NCI-H1048 (cell line): ENCODE results near the gene NUDT9.
"Not testable (repeated sequence)": the region's sequence is repeated elsewhere in the genome, so short reads cannot be mapped to it uniquely, and the experiment has no call there.

ENCODE experiments used
- DNase-seq: peaks from one replicate; lab custom pipeline; 2025; lab: John Stamatoyannopoulos, UW

NUDT9 gene

GRCh38 chr4:87461281-87461700, 38.9 kb downstream of the NUDT9 start:
- DNase-seq: no peak

DNA sequence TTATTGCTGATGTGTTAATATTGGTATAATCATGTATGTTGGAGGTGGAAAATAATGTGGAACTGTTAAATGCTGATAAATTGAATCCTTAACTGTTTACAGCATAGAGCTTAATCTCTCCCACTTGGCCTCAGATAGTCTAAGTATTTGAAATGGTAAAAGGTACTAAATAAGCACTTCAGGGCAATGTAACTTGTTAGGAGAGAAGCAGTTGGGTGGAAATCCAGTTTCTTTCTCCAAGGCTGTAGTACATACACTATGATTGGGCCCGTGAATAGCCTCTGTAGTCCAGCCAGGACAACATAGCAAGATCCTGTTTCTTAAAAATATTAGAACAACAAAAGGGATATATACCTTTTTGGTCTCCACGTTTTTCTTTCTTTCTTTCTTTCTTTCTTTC, 39.7 kb downstream of the NUDT9 start:
- DNase-seq: no peak

DNA sequence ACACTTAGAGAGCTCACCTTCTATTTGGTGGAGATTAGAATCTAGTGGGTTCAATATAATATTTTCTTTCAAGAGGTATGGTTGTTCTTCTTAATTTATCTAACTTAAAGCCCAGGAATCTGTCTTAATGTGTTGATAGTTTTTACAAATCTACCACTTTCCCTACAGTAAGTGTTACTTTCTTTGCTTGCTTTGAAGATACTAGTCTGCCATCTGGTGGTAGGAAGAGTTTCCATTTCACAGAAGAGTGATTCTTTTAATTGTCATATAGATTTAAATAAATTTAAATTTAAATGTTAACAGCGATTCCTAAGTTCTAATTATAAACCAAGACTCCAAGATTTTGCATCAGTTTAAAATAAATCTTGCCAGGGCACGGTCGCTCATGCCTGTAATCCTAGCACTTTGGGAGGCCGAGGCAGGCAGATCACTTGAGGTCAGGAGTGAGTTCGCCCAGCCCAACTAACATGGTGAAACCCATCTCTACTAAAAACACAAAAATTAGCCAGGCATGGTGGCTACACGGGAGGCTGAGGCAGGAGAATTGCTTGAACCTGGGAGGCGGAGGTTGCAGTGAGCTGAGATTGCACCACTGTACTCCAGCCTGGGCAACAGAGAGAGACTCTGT, 43.5 kb downstream of the NUDT9 start:
- no peak for DNase-seq

GRCh38 chr4:87469390-87469789, 47.0 kb downstream of the NUDT9 start:
- no peak for DNase-seq

- no peak for DNase-seq
These were observed 54.6 kb downstream of the NUDT9 start for GRCh38 chr4:87476934-87477333.

GRCh38 chr4:87478732-87479250, 56.4 kb downstream of the NUDT9 start:
- DNase-seq: no peak

DNA sequence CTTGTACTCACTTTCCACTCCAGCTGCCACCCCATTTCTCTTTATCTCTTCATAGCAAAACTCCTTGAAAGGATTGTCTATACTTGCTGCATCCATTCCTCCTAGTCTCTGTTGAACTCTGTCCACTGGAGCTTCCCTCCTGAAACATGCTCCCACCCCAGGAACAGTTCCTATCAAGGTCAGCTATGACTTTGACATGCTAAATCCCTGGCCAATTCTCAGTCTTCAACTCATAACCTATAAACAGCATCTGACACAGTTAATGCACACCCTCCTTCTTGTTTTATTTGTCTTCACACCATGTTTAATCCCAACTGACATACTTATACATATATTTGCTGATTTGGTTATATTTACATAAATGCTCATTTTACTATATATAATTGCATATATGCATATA, 59.0 kb downstream of the NUDT9 start:
- DNase-seq: no peak

DNA sequence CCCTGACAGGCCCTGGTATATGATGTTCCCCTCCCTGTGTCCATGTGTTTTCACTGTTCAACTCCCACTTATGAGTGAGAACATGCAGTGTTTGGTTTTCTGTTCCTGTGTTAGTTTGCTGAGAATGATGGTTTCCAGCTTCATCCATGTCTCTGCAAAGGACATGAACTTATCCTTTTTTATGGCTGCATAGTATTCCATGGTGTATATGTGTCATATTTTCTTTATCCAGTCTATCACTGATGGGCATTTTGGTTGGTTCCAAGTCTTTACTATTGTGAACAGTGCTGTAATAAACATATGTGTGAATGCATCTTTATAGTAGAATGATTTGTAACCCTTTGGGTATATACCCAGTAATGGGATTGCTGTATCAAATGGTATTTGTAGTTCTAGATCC, 60.9 kb downstream of the NUDT9 start:
- DNase-seq: not testable (repeated sequence)

DNA sequence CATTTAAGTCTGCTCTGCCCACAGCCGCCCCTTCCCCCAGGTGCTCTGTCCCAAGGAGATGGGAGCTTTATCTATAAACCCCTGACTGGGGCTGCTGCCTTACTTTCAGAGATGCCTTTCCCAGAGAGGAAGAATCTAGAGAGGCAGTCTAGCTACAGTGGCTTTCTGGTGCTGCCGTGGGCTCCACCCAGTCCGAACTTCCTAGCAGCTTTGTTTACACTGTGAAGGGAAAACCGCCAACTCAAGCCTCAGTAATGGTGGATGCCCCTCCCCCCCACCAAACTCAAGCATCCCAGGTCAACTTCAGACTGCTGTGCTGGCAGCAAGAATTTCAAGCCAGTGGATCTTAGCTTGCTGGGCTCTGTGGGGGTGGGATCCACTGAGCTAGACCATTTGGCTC, 66.3 kb downstream of the NUDT9 start:
- DNase-seq: not testable (repeated sequence)

DNA sequence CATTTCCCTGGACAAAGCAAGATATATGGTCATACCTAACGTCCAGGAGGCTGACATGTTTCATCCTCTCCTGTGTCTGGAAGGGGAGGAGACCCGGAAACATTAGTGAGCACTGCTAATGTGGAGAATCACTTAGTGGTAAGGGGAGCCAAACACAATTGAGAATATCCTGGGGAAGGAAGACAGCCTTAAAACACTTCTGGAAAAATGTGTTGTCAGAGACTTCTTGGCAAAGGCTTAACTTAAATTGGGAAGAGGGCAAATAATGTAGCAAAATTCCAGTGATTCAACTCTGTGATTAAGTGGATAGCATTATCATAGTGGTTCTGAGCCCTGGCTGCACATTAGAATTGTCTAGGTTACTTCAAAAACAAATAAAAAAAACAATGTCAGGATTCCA, 67.3 kb downstream of the NUDT9 start:
- DNase-seq: no peak

- DNase-seq: no peak
These were observed 68.4 kb downstream of the NUDT9 start for GRCh38 chr4:87490664-87491369.

- DNase-seq: no peak
These were observed 69.1 kb downstream of the NUDT9 start for GRCh38 chr4:87491436-87491835.

DNA sequence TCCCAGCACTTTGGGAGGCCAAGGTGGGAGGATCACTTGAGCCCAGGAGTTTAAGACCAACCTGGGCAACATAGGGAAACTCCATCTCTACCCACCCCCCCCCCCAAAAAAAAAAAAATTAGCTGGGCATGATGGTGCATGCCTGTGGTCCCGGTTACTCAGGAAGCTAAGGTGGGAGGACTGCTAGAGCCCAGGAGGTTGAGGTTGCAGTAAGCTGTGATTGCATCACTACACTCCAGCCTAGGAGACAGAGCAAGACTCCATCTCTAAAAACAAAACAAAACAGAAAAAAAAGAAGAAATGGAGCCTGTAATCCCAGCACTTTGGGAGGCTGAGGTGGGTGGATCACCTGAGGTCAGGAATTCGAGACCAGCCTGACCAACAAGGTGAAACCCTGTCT, 69.5 kb downstream of the NUDT9 start:
- DNase-seq: not testable (repeated sequence)

DNA sequence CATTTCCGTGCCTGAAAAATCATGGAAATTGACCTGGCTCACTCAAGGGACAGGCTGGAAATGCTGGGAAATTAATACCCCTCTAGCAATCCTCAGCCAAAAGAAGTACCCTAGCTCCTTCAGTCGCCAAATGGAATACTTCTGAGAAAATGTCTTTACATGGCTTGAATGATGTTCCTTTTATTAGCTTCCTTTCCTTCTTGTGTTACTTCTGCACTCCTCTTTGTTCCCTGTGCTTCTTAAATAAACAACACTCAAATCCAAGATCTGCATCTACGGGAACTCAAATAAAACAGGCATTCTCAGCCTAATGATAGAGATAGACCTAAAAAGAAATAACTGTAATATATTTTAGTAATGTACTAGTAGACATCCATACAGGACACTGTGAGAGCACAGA, 70.7 kb downstream of the NUDT9 start:
- DNase-seq: no peak

DNA sequence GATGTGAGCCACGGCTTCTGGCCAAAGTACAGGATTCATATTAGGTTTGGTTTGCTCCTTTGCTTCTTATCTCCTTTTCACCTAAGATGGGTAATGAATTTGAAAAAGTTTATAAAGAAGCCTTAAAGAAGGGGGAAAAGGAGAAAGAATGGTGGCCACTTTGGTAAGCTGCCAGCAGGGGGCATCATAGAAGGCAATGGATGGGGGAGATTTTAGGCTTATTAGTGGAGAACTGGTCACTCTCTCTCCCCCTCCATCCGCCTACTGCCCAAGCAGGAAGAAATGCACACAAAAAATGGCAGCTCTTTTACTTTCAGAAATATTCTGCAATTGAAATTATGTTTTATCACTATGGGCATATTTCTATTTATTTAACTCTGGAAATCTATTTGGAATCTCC, 74.8 kb downstream of the NUDT9 start:
- no peak for DNase-seq

DNA sequence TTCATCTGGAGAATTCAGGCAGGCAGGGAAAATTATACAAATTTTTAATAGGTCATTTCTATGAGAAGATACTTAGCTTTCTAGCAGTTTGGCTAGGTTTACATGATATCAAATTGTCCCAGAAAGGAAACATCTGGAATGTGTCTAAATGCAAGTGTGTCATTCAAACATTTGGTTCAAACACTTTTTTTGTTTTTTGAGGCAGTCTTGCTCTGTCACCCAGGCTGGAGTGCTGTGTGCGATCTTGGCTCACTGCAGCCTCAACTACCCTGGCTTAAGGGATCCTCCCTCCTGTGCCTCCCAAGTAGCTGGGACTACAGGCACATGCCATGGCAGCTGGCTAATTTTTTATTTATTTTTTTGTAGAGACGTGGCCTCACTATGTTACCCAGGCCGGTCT, 75.2 kb downstream of the NUDT9 start:
- DNase-seq: no peak

- no peak for DNase-seq
These were observed 76.1 kb downstream of the NUDT9 start for GRCh38 chr4:87498446-87498900.

DNA sequence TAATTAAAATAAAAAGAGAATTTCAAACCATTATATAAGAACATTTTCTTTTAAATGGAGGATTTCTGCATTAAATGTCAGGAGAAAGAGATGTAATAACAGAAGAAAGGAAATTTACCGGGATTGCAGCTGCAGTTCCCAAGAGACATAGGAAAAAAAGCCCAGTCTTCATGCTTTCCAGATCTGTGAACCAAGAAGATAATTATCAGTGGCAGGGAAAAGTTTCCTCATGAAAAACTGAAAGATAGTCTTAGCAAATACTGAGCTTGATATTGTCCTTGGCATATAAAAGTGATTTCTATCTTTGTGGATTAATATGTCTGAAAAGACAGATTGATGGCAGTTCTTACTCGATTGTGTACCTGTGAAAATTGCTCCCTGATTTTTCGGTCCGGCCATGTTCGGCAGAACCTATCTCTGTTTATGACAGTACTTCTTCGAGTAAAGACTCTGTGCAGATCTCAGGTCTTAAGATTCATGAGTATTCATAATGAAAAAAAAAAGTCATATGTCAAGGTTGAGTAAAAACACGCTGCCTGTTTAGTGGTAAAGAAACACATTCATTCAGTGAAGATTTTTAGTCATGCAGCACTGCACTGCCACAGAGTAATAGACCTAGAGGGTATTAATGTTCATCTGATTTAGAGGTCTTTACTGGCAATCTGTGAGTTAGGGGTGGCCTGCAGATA, 77.2 kb downstream of the NUDT9 start:
- DNase-seq: no peak

DNA sequence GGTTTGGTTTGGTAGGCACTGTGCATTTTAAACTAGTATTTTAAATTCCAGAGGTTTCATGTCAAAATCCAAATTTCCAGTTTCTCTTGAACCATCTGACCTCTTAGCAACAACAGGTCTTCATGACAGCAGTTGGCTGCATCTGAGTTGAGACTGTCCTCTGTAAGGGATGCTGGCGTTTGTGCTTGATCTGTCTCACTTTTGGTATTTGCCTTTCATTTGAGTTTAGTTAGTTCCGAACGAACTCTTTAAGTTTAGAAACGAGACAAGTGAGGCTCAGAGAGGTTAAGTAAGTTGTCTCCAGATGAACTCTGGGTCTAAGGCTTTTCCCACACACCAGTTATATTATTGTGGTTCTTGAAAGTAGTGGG, 77.7 kb downstream of the NUDT9 start:
- no peak for DNase-seq

GRCh38 chr4:87502580-87503238, 80.3 kb downstream of the NUDT9 start:
- no peak for DNase-seq

DNA sequence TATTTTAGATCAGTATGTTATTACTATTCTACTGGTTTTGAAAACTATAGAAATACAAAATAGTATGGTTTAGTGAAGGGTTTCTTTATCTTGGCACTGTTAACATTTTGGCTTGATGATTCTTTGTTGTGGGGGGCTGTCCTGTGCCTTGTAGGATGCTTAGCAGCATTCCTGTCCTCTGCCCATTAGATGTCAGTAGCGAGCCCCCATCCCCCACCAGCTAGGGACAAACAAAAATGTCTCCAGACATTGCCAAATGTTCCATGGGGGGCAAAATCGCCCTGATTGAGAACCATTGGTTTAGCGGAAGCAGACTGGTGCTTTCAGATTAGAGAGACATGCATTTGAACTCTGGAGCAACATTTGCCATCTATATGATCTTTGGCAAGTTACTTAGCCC, 83.5 kb downstream of the NUDT9 start:
- no peak for DNase-seq

DNA sequence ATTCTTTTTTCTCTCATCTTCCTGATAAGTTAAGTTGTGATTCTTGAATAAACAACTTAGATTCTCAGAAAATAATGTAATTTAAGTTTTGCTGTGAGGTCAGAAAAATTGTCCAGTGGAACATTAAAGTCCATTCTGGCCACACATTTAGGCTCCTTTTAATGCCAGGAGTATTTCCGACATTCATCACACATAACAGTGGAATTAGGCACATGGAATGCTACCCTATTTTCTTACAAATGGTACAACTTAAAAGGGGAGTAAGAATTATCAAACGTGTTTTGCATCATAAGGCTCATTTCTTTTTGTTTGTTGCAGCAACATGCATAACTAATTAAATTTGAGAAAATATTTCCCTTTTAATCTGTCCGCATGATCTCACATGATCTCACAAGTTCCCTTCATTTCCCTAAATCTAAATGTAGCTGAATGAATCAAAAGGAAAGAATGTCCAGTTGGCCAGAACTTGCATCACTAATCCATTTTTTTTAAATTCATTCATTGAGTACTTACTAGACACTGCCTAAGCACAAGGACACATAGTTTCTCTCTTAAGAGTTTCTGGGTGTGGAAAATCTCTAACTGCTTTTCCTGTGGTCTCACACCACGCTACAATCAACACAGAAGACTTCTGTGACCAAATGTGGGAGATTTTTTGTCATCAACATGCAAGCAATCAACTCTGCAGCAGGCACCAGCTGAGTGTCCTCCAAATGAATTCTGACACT, 84.8 kb downstream of the NUDT9 start:
- DNase-seq: no peak
